Stomach (tissue), 4 donors: ENCODE data around the gene GRM4.

Experiments used
- EP300 ChIP-seq: sonication (generic); formaldehyde crosslinking; IDR thresholded peaks from one replicate; pipeline ENCODE4 v1.6.1; 2017; ENCODE audit warnings: antibody characterized with exemption
- POLR2A ChIP-seq, 4 donors: fragments of 450-650 bp; IDR thresholded peaks; one replicate each; pipeline ENCODE4 v1.6.1; 2016; ENCODE audit warnings: antibody characterized with exemption in 4 of 4, control low read depth in 2 of 4, mild to moderate bottlenecking in 1 of 4, moderate library complexity in 1 of 4
- POLR2AphosphoS5 ChIP-seq, 3 donors: sonication (generic); formaldehyde crosslinking; IDR thresholded peaks; one replicate each; pipeline ENCODE4 v1.6.1; 2016; ENCODE audit warnings: antibody characterized with exemption in 3 of 3
- TF ChIP-seq, protein P1 (sequence below), 7 experiments: fragments of 450-650 bp in 4 of 7; fragments of 200-600 bp in 3 of 7; sonication (generic) in 3 of 7; IDR thresholded peaks; one replicate each; pipeline ENCODE4 v1.5.1; 2016 to 2019; ENCODE audit warnings: antibody characterized with exemption in 7 of 7, control low read depth in 2 of 7, mild to moderate bottlenecking in 1 of 7

DNA sequence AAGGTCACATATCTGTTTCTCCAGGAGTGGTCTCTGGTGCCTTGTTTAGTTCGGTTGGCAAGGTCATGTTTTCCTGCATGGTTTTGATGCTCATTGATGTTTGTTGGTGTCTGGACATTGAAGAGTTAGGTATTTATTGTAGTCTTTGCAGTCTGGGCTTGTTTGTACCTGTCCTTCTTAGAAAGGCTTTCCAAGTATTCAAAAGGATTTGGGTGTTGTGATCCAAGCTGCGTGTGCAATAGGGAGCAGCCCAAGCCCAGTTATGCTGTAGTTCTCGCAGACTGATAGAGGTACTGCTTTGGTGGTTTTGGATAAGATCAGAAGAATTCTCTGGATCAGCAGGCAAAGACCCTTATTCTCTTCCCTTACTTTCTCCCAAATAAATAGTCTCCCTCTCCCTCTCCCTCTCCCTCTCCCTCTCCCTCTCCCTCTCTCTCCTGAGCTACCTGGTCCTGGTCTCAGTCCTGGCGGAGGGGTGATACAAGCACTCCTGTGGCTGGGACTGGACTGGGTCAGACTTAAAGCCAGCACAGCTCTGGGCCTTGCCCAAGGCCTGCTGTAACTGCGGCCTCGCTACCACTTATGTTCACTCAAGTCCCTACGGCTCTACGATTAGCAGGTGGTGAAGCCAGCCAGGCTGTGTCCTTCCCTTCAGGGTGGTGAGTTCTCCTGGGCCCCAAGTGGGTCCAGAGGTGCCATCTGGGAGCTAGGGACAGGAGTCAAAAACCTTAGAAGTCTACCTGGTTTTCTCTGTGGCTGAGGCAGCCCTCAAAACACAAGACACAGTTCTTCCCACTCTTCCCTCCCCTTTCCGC is 27.3 kb upstream of the GRM4 start:
- TF ChIP-seq POLR2A (IDR thresholded peaks at IDR 0.05) (no peak), POLR2AphosphoS5 (IDR thresholded peaks at IDR 0.05) (no peak), EP300 (no peak)
- TF ChIP-seq, protein P1, sequence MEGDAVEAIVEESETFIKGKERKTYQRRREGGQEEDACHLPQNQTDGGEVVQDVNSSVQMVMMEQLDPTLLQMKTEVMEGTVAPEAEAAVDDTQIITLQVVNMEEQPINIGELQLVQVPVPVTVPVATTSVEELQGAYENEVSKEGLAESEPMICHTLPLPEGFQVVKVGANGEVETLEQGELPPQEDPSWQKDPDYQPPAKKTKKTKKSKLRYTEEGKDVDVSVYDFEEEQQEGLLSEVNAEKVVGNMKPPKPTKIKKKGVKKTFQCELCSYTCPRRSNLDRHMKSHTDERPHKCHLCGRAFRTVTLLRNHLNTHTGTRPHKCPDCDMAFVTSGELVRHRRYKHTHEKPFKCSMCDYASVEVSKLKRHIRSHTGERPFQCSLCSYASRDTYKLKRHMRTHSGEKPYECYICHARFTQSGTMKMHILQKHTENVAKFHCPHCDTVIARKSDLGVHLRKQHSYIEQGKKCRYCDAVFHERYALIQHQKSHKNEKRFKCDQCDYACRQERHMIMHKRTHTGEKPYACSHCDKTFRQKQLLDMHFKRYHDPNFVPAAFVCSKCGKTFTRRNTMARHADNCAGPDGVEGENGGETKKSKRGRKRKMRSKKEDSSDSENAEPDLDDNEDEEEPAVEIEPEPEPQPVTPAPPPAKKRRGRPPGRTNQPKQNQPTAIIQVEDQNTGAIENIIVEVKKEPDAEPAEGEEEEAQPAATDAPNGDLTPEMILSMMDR (IDR thresholded peaks at IDR 0.05) = no peak
